Peyer's patch (tissue), 4 donors: ENCODE data around the gene CYP24A1.

Experiments used
- POLR2A ChIP-seq, 2 donors: fragments of 450-650 bp; IDR thresholded peaks; one replicate each; pipeline ENCODE4 v1.5.1; 2017; ENCODE audit warnings: antibody characterized with exemption in 2 of 2, mild to moderate bottlenecking in 2 of 2, moderate library complexity in 2 of 2
- TF ChIP-seq, protein P1 (sequence below), 6 experiments: fragments of 450-650 bp in 4 of 6; fragments of 200-600 bp in 2 of 6; sonication (generic) in 1 of 6; IDR thresholded peaks; one replicate each; pipeline ENCODE4 v1.5.1; 2017 to 2019; ENCODE audit warnings: antibody characterized with exemption in 6 of 6, mild to moderate bottlenecking in 3 of 6, moderate library complexity in 1 of 6

- TF ChIP-seq, protein P1, sequence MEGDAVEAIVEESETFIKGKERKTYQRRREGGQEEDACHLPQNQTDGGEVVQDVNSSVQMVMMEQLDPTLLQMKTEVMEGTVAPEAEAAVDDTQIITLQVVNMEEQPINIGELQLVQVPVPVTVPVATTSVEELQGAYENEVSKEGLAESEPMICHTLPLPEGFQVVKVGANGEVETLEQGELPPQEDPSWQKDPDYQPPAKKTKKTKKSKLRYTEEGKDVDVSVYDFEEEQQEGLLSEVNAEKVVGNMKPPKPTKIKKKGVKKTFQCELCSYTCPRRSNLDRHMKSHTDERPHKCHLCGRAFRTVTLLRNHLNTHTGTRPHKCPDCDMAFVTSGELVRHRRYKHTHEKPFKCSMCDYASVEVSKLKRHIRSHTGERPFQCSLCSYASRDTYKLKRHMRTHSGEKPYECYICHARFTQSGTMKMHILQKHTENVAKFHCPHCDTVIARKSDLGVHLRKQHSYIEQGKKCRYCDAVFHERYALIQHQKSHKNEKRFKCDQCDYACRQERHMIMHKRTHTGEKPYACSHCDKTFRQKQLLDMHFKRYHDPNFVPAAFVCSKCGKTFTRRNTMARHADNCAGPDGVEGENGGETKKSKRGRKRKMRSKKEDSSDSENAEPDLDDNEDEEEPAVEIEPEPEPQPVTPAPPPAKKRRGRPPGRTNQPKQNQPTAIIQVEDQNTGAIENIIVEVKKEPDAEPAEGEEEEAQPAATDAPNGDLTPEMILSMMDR (IDR thresholded peaks at IDR 0.05) = no peak
- TF ChIP-seq POLR2A (IDR thresholded peaks at IDR 0.05) = no peak
Measured at GRCh38 chr20:54190217-54190616, 16.4 kb upstream of the CYP24A1 start.
